ENCODE data around the gene ADAMTS18. TPM values are rescaled to one million over a fixed set of nuclear protein-coding genes. Genes with fewer than 3 reads are reported as not detected.

Gene ADAMTS18
- total and polyA plus RNA-seq, 2 of the 8 experiments (the other 6 are each of a cell fraction or from before 2014, with no cell fraction given), result 0.05 to 0.19 TPM

DNA sequence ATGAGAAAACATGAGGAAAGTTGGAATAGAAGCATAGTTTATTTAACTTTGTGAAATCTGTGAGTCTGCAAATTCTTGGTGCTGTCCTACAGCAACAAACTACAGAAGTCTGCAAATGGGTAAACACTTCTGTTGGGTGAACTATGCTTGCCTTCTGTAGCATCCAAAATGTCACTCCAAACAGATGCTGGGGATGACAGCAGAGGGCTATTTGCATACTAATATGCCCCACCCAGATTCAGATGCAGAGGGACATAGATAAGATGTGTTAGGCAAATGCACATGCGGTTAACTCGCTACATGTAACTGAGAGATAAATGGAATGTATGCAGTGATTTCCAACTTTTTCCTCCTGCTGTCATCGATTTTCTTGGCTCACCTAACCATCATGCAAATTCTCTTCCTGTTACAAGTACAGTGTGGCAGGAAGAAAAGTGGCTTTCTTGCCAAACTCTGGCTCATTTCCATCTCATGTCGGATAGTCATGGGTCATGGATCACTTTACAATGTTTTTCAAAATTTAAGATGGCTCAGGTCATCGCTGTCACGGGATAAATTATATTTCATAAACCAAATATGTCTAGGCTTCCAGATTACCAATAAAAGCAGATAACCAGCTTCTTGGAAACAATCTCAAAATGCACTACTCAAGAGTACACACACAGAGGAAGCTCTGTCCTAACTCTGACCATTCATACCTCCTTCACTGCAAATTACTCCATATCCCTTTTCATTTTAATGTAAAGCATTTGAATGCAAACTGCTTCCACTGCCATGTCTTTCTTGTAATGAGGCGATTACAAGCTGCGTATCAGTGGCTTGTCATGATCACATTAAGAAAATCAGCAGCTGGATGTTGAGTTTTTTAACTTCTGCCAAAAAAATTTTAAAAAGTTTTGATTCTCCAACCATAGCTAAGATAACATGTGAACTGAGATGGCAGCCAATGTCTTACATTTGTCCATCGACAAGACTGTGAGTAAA, 47.7 kb downstream of the ADAMTS18 start:
- no peaks in the 10 kb centered on the region for H3K79me1 ChIP-seq (ENCODE audit: low read depth, low read length)
- no peaks in the 10 kb centered on the region for H3K9me3 ChIP-seq (ENCODE audit: insufficient read depth in 2 of 2, low read depth in 1 of 2, low read length in 1 of 2)
- ChIA-PET POLR2A (ENCODE audit: partially characterized antibody) (no interaction called here), CTCF (ENCODE audit: partially characterized antibody) (interaction anchor here (0.6 to 2.6 kb wide), 10 partner anchors 9 to 217 kb away, joined by 3 to 8 read pairs (median 3); partner anchors contain the start of gene ADAMTS18)
- no peak overlapping the region for H2AK5ac ChIP-seq (ENCODE audit: low read depth, low read length)
- no peak overlapping the region for H4K8ac ChIP-seq (ENCODE audit: extremely low read depth, insufficient read depth, low read length)
- DNase-seq (ENCODE audit: low read depth in 1 of 2, low spot score in 2 of 2), result no peak
- H2BK120ac ChIP-seq (replicated peaks; ENCODE audit: low read depth, low read length), result no peak overlapping the region
- H4K20me1 ChIP-seq (replicated peaks in 1 of 2; ENCODE audit: control insufficient read depth in 1 of 2, insufficient read depth in 2 of 2, low read length in 2 of 2), result no peaks in the 10 kb centered on the region
- no peak overlapping the region for H3K23ac ChIP-seq (ENCODE audit: insufficient read length)
- H3K23me2 ChIP-seq (ENCODE audit: low read depth, low read length), result no peaks in the 10 kb centered on the region
- no peak overlapping the region for H3K27ac ChIP-seq (ENCODE audit: low read depth, low read length)
- no peak for FAIRE-seq
- H3K4me1 ChIP-seq (replicated peaks in 1 of 4; ENCODE audit: control insufficient read depth in 3 of 4, insufficient read depth in 4 of 4, low read length in 3 of 4), result peaks cover 2 to 12% (median 4%) of the 10 kb centered on the region in 4 experiments; a peak in 4 of 7 replicates
- no peaks in the 10 kb centered on the region for H3K36me3 ChIP-seq (ENCODE audit: control insufficient read depth in 2 of 4, insufficient read depth in 4 of 4, low read length in 3 of 4)
- H2AFZ ChIP-seq (ENCODE audit: low read length), result no peak overlapping the region
- TF ChIP-seq KDM1A (IDR thresholded peaks at IDR 0.05; ENCODE audit: borderline replicate concordance, low read length) (no peak), TAF1 (IDR thresholded peaks at IDR 0.05; ENCODE audit: low read depth, low read length) (no peak), RFX5 (IDR thresholded peaks at IDR 0.05; ENCODE audit: borderline replicate concordance, low read depth, low read length) (no peak), JUND (IDR thresholded peaks at IDR 0.05; ENCODE audit: low read length) (no peak), GTF2F1 (IDR thresholded peaks at IDR 0.05; ENCODE audit: borderline replicate concordance, low read depth, low read length) (no peak), ATF3 (IDR thresholded peaks at IDR 0.05; ENCODE audit: insufficient read depth, low read depth, low read length) (no peak)
- H3K14ac ChIP-seq (ENCODE audit: insufficient read length), result no peak overlapping the region
- no peak overlapping the region for H4K91ac ChIP-seq (replicated peaks; ENCODE audit: insufficient read length, low read length)
- H2BK5ac ChIP-seq (ENCODE audit: low read depth, low read length), result no peak overlapping the region
- no peaks in the 10 kb centered on the region for H3K27me3 ChIP-seq (replicated peaks in 1 of 4; ENCODE audit: control insufficient read depth in 3 of 4, extremely low read depth in 1 of 4, insufficient read depth in 3 of 4, low read length in 3 of 4)
- H2BK20ac ChIP-seq (ENCODE audit: low read length), result no peak overlapping the region
- H3K18ac ChIP-seq (ENCODE audit: extremely low read depth, low read length), result no peak overlapping the region
- no peak overlapping the region for H4K5ac ChIP-seq (ENCODE audit: insufficient read length, low read depth, low read length)
- H3K4ac ChIP-seq (replicated peaks; ENCODE audit: insufficient read length, low read depth, low read length), result no peak overlapping the region
- H2BK15ac ChIP-seq (ENCODE audit: low read length), result 0 out of 2 replicates have a peak overlapping the region, but pooled peaks have one; percentile 36
- H2BK12ac ChIP-seq (ENCODE audit: low read depth, low read length), result no peak overlapping the region
- no peaks in the 10 kb centered on the region for H3K79me2 ChIP-seq (ENCODE audit: control insufficient read depth in 1 of 2, insufficient read depth in 2 of 2, low read length in 2 of 2)
- H3K9ac ChIP-seq (replicated peaks in 1 of 4; ENCODE audit: extremely low read depth in 1 of 4, low read depth in 3 of 4, low read length in 3 of 4), result no peak overlapping the region
- H3K4me3 ChIP-seq (ENCODE audit: extremely low read depth in 1 of 4, insufficient read depth in 2 of 4, low read depth in 3 of 4, low read length in 4 of 4), result no peak overlapping the region
- H3K56ac ChIP-seq (replicated peaks; ENCODE audit: insufficient read length, low read depth, low read length), result no peak overlapping the region
- H3K4me2 ChIP-seq (ENCODE audit: insufficient read depth in 1 of 2, low read depth in 2 of 2, low read length in 2 of 2), result peak overlapping the region in 1 of 2 experiments; percentile 7; a peak in 2 of 4 replicates
- WGBS, 2 experiments (ENCODE audit: extremely low coverage in 1 of 2, insufficient coverage in 1 of 2, insufficient read length in 1 of 2, insufficient replicate concordance in 2 of 2, low coverage in 1 of 2, low lambda C conversion rate in 2 of 2, missing lambda C conversion rate in 1 of 2), result 84% methylated on average over 9 of the region's 9 CpGs; no CpG with 5 or more reads in 1 of the 2 experiments

Measured in H1 (cell line).